Mammary epithelial cell (primary cell): ENCODE data around the gene NAGPA.

ENCODE experiments used
- EZH2 ChIP-seq: IDR thresholded peaks from 2 replicates; pipeline ENCODE4 v1.6.1; 2012; ENCODE audit warnings: low read length, inconsistent platforms, borderline replicate concordance
- TF ChIP-seq, protein P1 (sequence below), 2 donors: IDR thresholded peaks in 1 of 2; conservative IDR thresholded peaks in 1 of 2; 2 replicates each; pipeline ENCODE4 v1.5.1; 2011 to 2012; ENCODE audit warnings: inconsistent platforms in 2 of 2, low read length in 2 of 2, mild to moderate bottlenecking in 2 of 2, control low read depth in 1 of 2, low read depth in 1 of 2; ENCODE audit not compliant: insufficient read depth in 1 of 2; ENCODE audit errors: extremely low read depth in 1 of 2

DNA sequence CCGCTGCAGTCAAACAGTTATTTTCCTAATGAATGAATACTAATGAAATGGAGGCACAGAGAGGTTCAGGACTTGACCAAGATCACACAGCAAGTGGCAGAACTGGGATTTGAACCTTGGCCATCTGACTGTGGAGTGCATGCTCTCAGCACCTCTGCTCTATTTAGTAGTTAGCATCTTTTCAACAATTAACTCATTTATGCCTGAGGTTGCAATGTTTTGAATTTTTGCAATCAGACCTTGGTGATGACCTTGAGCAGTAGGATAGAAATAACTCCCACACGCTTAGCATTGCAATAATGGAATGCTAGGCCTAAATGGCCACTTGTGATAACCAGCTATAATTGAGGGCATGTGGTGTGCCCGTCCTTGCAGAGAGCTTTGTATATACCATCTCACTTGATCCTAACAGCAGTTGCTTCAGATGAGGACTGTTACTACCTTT, 31.0 kb downstream of the NAGPA start:
- TF ChIP-seq, protein P1, sequence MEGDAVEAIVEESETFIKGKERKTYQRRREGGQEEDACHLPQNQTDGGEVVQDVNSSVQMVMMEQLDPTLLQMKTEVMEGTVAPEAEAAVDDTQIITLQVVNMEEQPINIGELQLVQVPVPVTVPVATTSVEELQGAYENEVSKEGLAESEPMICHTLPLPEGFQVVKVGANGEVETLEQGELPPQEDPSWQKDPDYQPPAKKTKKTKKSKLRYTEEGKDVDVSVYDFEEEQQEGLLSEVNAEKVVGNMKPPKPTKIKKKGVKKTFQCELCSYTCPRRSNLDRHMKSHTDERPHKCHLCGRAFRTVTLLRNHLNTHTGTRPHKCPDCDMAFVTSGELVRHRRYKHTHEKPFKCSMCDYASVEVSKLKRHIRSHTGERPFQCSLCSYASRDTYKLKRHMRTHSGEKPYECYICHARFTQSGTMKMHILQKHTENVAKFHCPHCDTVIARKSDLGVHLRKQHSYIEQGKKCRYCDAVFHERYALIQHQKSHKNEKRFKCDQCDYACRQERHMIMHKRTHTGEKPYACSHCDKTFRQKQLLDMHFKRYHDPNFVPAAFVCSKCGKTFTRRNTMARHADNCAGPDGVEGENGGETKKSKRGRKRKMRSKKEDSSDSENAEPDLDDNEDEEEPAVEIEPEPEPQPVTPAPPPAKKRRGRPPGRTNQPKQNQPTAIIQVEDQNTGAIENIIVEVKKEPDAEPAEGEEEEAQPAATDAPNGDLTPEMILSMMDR (conservative IDR thresholded peaks at IDR 0.05 in 1 of 2, IDR thresholded peaks at IDR 0.05 in 1 of 2; ENCODE audit: extremely low read depth in 1 of 2, insufficient read depth in 1 of 2, low read depth in 1 of 2, low read length in 2 of 2): no peak
- no peak for TF ChIP-seq EZH2
